HG02763 (cell line): ENCODE results near the gene AMACR.

ENCODE experiments used
- ATAC-seq: cut with Tn5 transposase; IDR thresholded peaks from one replicate; pipeline ENCODE4 v1.9.1; 2021; ENCODE audit warnings: mild to moderate bottlenecking, moderate library complexity; ENCODE audit not compliant: unreplicated experiment

The AMACR gene

GRCh38 chr5:34007621-34008600 is at the start of gene AMACR:
TSS of gene AMACR (minus strand) at chr5:34008050. CDS start at chr5:34008019, 31 bp downstream.
- peak; percentile 94 for ATAC-seq

DNA sequence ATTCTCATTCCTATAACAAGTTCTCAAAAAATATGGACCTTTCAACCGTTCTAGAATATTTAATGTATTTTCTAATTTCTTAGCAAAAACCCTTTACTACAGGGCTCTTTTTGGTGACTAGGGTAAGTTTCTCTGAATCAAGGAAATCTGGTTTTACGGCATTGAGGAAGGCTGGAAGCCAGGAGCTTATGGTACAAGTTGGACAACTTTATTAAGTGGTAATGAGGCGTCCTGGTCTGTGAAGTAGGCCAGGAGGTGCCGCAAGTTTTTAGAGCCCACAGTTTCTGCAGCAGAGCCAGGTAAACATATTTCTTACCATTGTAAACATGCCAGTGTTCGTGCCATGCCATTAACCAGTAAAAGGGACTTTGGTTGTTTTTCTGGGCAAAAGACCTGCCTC is 49.7 kb upstream of the AMACR start:
- no peak for ATAC-seq

DNA sequence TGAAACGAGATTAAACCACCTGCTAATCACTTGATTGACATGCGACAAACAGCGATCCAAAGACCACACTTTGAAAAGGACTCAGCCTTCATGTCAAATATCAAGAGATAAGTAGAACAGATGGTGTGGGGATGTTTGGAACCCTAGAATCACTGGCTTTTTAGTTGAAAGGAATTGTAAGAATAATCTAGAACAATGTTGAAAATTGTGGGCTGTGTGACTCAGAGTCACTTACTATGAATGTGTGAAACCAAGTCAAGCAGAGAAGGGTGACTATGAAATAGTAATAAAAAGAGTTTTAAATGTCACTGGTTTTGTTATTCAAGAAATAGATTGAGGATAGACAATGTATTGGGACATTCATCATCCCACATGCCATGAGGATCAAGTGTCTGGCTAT is 49.3 kb upstream of the AMACR start:
- ATAC-seq, result no peak

- ATAC-seq, result no peak
Observed at GRCh38 chr5:34055667-34056066, 47.8 kb upstream of the AMACR start.

- ATAC-seq, result no peak
Observed at GRCh38 chr5:34054400-34054729, 46.5 kb upstream of the AMACR start.

DNA sequence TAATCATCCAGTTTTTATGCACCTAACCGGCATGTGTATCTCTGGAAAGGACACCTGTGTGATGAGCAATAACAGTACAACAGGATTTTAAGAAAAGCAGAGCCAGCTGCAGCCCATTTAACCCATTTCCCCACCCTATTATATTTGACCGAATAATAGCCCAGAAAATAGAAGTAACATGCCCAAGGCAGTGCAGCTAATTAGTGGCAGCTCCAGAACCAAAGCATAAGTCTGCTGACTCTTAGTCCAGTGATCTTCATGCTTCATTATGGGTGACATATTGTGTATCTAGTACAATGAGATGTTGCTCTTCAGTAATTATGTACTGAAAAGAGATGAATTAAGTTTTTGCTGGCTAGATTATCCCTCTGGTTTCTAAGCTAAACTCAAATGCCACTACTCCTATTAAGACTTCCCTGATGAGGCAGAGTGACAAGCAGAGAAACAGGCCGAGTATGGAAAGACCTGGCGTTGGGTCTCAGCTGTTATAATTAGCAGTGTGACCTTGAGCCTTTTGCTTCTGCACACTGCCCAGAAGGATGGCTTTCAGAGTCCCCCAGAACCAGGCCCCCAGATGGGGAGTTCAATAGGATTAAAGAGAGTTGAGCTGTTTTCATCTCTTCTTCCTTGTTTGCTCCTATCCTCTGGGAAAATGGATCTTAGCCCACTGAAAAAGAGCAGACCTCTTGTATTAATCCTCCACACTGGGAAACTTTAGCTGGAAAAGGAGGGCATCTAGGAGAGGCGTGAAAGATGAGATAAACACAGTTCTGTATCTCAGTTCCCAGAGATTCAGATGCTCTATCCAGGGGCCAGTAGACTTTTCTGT is 45.9 kb upstream of the AMACR start:
- ATAC-seq, result no peak

DNA sequence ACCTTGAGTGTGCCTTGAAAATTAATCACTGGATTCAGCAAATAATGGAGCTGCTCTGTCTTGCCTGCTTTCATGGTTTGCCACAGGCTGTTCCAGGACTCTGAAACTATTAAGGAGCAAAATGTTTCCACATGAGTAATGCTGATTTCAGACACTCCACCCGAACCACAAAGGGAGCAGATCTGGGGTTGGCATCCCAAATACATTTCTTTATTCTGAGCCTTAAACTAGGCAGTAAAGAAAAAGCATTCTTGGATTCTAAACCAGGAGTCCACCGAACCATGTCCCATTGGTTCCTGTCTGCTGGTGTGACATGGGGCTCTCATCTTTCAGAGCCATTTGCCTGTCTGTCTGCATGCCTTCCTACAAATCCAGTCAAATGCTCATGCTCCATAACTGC is 45.3 kb upstream of the AMACR start:
- no peak for ATAC-seq

- no peak for ATAC-seq
Observed at GRCh38 chr5:34051374-34051980, 43.6 kb upstream of the AMACR start.

DNA sequence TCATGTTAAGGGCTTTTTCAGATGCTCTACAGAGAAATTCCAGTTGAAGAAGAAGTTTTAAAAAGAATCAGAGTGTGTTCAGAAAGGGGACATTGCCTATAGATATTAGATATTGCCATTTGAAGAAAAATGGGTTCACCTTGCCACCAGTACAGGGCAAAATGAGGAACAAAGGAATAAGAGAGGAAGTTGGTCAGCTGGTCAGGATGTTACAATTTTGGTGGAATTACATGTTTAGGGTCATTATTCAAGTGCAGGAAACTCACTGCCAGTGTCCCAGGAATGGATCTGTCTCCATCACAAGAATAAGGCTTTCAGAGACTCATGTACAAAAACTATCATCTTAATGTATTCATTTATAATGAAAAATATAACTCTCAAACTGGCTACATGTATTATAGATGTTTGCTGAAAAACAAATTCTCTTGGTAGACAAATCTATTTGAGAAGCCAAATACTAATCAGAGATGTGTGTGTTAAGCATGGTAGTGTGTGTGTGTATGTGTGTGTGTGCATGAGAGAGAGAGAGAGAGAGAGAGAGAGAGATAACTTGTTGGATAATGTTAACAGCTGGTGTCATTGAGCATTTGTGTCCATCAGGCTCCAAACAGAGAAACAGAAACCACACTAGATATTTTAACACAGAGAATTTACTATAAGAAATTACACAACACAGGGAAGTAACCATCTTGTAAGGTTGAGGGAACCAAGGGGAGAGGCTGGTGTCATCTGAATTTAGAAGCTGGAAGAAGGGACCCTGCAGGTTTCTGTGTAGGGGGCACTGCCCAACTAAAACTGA is 40.1 kb upstream of the AMACR start:
- ATAC-seq, result no peak

DNA sequence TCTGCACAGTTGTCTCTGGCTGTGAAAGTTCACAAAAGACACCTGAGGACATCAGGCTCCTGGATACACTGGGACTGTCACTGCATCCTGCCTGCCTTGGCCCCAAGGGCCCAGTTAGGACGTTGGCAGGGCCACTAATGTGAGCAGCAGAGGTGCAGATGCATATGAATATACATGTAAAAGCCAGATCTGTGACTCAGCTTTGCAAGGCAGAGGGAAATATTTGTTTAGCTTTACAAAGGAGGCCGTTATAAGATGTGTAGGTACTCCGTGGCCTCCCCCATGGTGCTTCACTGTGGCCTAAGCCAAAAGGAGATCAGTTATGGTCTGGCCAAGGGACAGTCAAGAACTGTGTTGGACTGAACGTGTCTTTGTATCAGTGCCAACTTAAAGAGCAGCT is 39.3 kb upstream of the AMACR start:
- no peak for ATAC-seq

DNA sequence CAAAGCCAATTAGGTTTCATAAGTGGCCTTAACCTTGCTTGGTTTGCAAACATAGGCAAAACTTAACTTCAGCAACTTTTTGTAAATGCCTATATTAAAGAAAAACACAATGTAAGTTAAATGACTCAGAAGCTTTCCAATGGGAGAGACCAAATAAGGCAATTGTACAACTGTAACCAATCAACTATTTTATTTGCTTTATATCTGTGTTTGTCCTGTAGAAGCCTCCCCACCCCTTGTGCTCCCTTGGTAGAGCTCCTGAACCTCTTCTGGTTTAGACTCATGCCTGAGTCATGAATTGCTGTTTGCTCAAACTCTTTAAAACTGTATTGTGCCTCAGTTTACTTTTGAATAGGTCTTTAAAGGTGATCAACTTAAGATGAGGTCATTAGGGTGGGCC is 38.1 kb upstream of the AMACR start:
- ATAC-seq, result no peak

DNA sequence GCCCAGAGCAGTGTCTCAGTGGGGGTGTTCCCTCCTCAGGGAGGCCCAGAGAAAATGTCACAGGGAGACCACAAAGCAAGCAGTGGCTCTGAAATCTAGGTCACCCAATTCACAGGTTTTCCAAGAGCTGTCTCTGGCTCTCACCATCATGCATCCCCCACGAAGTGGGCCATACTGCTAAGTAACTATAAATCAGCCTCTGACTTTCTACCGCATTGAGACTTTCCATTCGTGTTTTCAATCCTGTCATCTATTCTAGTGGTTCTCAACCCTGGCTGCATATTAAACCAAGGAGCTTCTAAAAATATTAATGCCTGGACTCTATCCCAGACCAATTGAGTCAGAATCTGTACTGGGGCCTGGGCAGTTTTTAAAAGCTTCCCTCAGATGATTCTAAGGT is 37.2 kb upstream of the AMACR start:
- ATAC-seq, result no peak

DNA sequence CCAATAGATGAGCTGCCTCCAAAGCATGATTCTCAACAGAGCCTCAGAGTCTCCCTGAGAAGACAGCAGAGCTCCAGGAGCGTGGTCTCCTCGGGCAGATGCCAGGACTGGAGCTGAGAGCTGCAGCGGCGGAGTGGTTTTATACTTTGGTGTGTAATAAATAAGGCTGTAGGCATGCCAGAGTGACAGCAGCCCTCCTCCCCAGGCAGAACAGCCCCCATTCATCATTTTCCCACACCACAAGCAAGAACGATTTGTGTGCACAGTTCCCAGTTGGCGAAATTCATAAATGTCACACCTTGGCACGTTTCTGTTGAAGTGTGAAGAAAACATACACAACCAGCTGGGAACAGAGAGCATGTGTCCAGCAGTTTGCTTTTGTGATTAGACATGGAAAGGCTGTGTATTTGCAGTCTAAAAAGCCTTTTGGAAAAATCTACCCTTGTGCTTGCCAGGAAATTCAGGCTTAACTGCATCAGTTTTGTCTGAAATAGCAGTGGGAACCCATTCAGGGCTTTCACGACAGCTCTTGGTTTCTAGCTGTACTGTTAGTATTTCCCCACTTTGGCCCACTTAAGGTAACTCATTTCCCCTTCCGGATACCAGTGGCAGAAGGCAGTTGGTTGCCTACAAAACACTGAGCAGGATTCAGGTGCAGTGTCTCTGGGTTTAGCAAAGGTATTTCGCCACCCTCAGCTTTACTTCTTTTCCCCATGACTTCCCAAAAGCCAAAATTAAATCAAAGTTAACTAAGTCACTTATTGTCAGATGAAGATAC is 35.4 kb upstream of the AMACR start, which contains the start of gene C1QTNF3:
Gene C1QTNF3 (minus strand): TSS at position 115 of the 778 bp plus-strand sequence. CDS start 88 bp downstream, at position 27.
- no peak for ATAC-seq

GRCh38 chr5:34042321-34042720 is 34.5 kb upstream of the AMACR start:
- ATAC-seq, result no peak

- peak; percentile 51 for ATAC-seq
Observed at GRCh38 chr5:34041247-34041972, 33.6 kb upstream of the AMACR start.

DNA sequence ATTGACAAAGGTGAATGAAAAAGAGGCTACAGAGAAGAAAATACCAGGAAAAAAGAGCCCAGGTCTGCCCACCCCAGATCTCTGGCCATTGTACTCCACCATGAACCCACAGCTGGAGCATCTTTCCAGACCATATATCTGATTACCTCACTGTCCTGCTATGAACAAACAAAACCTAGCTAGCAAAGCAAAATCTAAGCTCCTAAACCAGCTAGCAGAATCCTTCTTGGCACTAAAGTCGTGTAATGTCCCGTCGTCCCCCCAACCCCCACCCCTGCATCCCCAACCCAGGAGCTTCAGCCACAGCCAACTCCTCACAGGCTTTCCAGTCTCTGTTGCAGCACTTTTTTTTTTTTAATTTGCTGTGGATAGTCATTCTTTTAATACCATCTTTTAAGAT is 32.6 kb upstream of the AMACR start:
- no peak for ATAC-seq

GRCh38 chr5:34039398-34040157 is 31.7 kb upstream of the AMACR start:
- no peak for ATAC-seq

DNA sequence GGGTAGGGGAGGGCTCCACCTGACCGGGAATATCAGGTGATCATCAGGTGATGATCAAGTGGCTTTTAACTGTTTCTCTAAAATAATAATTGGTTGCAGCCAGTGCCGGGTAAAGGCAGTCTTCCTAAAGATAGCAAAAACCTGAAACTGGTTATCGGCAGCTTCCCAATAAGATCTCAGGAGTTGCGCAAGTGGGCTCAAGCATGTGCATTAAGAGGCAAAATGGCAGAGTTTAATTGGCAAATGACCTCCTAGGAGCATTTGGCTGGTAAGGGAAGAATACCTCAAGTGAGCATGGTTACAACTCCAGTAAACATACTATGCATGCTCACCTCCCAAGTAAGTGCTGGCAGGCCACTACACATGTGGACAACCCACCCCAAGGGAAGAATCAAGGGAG is 31.0 kb upstream of the AMACR start:
- ATAC-seq, result no peak
